HG02970 (cell line): ENCODE measurements around the gene TMEM89.

Source experiments
- ATAC-seq: cut with Tn5 transposase; IDR thresholded peaks from one replicate; pipeline ENCODE4 v1.9.1; 2021; ENCODE audit warnings: mild to moderate bottlenecking, moderate library complexity, moderate number of reproducible peaks; ENCODE audit not compliant: unreplicated experiment, low FRiP score

Gene TMEM89

DNA sequence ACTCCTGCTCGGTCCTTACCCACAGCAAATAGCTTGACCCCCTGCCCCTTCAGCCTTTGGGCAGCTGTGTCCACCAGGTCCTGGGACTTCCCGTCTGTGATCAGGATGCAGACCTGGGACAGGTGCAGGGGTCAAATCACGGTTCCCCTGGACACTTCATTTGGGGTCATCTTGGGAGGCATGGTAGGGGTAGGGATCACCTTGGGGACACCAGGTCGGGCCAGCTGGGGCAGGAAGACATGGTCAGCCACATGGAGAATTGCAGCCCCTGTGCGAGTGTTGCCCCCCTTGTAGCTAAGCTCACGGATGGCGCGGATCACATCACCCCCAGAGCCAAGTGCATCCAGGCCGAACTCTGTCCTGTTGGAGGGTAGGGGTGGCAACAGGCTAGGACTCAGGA is 28.2 kb downstream of the TMEM89 start:
- no peak for ATAC-seq

DNA sequence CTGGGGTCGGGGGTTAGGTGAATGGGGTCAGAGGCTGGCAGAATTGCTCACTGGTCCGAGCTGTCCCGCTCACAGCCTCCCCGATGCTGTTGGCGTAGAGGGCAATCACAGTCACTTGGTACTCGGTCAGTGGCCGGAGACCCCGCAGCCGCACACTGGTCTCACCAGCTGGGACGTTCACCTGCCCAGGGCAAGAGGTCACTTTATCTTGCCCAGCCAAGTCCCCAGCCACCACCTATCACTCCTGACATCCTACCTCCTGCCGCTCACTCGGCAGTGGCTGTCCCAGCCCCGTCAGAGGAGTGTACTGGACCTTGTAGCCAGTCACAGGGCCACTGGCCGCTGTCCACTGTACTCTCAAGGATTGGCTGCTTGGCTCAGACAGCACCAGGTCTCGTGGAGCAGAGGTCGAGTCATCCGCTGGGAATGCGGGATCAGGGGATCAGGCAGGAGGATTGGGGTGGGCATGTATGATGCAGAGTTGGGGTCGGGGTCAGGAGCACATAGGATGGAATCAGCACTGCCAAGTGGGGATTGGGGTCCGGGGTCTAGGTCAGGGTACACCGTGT is 29.0 kb downstream of the TMEM89 start:
- ATAC-seq = no peak

DNA sequence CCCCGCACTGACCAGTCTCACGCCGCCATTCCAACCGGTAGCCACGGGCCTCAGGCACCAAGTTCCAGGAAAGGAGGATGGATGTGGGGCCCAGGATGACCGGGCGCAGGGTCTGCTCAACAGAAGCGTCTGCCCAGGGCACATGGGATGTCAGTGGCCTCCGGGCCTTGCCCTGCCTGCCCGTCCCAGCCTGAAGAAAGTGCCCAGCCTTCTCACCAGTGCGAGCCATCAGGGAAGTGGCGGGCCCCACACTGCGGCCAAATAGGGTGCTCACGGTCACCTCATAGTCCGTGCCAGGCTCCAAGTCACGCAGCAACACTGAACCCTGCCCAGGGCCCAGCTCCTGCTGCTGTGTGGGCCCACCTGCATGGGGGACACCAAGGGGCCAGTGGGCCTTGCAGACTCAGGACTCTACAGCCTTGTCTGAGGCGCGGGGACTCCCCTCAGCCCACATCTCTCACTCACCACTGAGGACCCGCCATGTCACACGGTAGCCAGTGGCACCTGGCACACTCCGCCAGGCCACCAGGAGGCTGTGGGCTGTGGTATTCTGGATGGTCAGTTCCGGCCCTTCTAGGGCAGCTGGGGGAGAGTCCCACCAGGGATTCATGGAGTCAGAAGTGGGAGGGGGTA is 29.6 kb downstream of the TMEM89 start:
- ATAC-seq = no peak

DNA sequence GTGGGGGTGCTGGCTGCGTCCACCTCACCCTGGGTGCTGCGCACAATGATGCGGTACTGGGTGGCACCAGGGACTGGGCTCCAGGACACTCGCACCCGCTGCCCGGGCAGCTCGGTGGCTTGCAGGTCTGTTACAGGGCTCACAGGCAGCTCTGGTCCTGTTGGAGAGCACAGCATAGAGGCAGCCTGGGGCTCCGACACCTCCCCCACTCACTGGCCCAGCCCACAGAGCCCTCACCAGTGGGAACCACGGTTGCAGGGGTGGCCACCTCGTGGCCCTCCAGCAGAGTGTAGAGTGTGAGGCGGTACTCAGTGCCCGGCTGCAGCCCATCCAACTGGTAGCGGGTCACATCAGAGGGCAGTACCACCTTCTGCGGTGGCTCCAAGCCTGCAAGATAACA is 30.1 kb downstream of the TMEM89 start:
- no peak for ATAC-seq

DNA sequence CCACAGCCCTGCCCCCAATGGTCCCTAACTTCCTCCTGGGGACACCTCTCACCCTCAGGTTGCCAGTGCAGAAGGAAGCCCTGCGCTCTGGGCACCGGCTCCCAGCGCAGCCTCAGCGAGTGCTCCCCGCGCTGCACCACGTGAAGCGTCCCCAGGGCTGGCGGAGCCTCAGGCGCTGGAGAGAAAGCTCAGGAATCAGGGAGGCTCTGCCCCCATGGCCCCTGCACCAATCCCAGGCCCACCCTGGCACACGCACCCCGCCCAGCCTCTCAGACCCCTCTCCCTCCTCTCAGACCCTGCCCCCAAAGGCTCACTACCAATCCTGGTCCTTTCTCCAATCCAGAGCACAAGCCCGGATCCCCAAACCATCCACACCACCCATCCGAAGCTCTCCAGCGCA is 33.3 kb downstream of the TMEM89 start:
- no peak for ATAC-seq

DNA sequence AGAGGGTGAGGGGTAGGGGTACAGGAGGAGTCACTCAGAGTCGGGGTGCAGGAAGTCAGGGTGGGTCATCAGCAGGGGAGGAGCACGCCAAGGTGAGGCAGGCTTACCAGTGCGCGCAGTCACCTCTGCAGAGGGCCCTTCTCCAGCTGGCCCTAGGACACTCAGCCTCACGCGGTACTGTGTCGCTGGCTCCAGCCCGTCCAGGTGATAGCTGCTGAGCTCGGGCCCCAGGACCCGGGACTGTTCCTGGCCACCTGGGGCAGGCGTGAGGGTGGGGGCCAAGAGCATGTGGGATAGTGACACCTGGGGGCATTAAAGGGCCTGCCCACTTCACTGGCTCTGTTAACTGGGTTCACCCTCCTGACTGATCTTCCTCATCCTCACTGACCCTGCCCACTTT is 33.9 kb downstream of the TMEM89 start:
- ATAC-seq = no peak

DNA sequence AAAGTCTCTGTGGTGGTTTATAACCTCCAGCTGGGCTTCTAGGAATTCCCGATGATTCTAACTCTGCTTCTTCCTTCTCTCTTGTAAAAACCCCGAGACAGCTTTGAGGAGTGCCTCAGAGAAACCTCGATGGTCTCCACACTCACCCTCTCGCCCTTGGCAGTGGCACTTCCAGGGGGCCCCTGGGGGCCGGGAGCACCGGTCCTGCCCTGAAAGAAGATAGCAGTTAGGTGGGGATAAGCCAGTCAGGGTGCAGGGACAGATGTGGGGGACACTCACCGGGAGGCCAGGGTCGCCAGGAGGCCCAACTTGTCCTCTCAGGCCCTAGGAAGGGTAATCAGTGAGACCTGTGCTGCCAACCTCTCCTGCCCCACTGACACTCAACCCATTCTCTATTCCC is 36.2 kb downstream of the TMEM89 start:
- ATAC-seq = no peak

DNA sequence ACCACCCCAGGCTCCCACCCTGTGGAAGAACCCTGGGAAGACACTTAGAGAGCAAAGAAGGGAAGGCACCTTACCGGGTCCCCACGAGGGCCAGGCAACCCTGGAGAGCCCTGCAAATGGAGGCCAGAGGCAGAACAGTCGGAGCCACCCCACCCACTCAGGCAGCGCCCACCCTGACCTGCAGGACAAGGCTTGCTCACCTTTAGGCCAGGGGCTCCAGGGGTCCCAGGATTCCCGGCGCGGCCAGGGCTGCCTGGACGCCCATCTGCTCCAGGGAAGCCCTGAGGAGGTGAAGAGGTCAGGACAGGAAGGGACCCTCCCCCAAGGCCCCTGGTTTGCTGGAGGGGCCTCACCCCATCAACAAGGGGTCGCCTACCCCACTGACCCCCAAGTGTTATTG is 36.7 kb downstream of the TMEM89 start:
- ATAC-seq = no peak

DNA sequence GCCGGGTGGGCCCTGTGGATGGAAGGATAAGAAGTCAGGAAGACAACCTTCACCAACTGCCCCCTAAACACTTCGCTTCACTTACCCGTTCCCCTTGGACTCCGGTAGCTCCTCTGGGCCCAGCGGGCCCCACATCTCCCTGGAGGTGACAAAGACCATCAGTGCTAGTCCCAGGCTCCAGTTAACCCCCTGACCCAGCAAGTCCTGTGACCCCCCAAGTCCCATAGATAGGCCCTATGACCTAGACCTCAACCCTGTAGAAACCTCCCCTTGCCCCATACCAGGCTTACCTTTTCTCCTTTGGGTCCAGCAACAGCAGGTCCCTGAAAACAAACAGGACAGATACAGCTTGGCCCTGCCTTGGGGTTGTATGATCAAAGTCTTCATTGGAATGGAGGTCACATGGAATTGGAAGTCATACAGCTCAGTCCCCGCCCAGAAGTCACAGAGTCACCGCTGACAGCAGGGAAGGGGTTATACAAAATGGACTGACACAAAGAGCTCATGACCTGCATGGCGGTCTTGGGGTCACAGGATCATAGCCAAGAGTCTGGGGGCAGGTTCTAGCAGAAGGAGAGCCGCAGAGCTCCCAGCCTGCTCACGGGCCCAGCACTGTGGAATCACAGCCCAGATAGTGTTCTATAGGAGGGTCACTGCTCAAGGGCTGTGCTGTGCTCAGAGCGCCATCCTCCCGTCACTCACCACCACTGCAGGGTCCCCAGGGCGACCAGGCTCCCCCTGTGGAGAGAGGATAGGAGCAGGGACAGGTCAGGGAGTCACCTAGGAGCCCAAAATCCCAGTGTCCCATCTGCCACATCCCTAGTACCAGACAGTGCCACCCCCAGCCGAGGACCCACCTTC is 39.7 kb downstream of the TMEM89 start:
- no peak for ATAC-seq

DNA sequence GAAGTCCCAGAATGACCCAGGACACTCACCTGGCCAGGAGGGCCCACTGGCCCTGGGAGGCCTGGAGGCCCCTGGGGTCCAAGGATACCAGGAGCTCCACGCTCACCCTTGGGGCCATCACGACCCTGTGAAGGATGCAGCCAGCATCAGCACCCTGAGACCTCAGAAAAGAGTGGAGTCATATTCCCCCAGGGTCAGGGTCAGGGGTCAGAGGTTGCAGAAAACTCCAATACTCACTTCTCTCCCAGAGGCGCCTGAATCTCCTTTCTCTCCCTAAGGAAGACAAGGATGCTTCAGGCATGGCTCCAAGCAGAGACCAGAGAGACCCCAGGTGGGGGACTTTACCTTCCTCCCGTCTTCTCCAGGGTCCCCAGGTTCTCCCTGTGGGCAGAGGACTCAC is 44.9 kb downstream of the TMEM89 start:
- no peak for ATAC-seq

DNA sequence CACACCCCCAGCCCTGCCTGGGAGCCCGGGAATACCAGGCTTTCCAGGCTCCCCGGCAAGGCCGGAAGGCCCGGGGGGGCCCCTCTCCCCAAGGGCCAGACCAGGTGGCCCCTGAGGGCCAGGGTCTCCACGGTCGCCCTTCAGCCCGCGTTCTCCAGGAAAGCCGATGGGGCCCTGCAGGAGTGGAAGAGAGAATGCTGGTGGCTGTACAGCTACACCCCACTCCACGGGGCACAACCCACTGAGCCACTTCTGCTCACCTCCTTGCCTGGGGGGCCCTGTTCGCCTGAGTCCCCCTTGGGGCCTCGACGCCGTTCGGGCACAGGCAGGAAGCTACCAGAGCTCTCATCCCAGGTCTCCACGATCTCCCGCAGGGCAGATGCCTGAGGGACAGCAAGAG is 46.2 kb downstream of the TMEM89 start:
- ATAC-seq = no peak

DNA sequence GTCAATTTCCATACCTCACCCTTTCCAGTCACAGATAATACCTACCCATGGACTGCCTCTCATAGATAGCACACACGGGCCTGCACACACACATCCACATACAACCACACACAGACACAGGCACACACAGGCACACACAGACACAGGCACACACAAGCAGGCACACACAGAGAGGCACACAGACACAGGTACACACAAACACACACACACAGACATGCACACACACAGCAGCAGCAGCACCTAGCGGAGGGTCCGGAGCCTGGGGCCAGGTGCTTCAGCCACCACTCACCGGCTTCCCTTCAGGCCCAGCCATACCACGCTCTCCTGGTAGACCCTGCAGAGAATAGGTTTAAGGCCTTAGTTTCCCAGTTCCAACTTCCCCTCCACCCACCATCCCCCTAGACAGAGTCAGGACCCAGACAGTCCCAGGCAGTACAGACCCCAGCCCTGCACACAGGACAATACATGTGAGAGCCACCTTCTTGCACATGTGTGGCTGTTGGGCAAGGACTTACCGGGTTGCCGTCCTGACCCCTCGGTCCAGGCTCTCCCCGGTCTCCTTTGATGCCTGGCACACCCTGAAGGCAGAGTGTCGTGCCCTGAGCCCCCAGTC is 47.5 kb downstream of the TMEM89 start:
- no peak for ATAC-seq

DNA sequence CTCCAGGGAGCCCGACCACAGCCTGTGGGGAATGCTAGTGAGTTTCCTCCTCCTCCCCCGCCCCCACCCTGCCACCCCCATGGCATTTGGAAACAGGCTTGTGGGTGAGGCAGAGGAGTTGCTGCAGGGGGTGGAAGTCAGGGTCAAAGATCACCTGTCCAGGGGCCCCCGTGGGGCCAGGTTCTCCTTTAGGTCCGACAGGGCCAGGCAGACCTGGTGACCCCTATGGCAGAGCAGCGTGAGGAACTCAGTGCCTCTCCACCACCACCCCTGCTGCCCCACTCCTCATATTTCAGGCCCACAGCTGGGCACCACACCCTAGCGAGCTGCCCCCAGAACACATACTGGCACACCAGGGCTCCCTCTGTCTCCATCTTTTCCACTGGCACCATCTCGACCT is 49.1 kb downstream of the TMEM89 start:
- ATAC-seq = no peak

DNA sequence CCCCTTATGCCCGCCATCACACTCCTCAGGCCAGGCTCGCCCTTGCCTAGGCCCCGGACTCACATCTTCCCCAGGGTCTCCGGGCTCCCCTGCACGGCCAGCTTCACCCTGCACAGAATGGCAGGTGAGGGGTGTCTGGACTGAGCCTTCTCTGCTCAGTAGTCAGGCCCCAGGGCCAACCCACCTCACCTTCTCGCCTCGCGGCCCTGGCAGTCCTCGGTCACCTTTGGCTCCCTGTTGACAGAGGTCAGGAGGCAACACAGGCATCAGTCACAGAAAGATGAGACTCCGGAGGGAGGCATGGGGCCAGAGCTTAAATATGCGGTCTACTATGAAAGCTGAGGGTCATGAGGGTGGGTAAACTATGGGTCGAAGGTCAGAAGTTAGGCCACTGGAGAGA is 49.6 kb downstream of the TMEM89 start:
- no peak for ATAC-seq
